22Rv1 (cell line): ENCODE measurements around the gene CAMKK2.
A peak's percentile ranks its signal among the peaks of the same experiment; 100 is the strongest.

ENCODE experiments used
- H3K27ac ChIP-seq: fragments of 450-650 bp; 2 replicates; pipeline ENCODE4 v1.5.1; 2017
- CTCF ChIP-seq: fragments of 450-650 bp; IDR thresholded peaks from 2 replicates; pipeline ENCODE4 v1.5.1; 2017; ENCODE audit warnings: mild to moderate bottlenecking
- ZFX ChIP-seq: fragments of 450-650 bp; IDR thresholded peaks from 2 replicates; pipeline ENCODE4 v1.6.1; 2017; ENCODE audit warnings: antibody characterized with exemption, borderline replicate concordance

The CAMKK2 gene

GRCh38 chr12:121226399-121226798 lies 70.1 kb downstream of the CAMKK2 start:
- TF ChIP-seq ZFX (no peak), CTCF (no peak)
- H3K27ac ChIP-seq, result peak overlapping the region; percentile 87

- TF ChIP-seq ZFX, result no peak
- TF ChIP-seq CTCF, result no peak
- peak overlapping the region; percentile 87 for H3K27ac ChIP-seq
Measured at GRCh38 chr12:121224591-121224990, 71.9 kb downstream of the CAMKK2 start.

DNA sequence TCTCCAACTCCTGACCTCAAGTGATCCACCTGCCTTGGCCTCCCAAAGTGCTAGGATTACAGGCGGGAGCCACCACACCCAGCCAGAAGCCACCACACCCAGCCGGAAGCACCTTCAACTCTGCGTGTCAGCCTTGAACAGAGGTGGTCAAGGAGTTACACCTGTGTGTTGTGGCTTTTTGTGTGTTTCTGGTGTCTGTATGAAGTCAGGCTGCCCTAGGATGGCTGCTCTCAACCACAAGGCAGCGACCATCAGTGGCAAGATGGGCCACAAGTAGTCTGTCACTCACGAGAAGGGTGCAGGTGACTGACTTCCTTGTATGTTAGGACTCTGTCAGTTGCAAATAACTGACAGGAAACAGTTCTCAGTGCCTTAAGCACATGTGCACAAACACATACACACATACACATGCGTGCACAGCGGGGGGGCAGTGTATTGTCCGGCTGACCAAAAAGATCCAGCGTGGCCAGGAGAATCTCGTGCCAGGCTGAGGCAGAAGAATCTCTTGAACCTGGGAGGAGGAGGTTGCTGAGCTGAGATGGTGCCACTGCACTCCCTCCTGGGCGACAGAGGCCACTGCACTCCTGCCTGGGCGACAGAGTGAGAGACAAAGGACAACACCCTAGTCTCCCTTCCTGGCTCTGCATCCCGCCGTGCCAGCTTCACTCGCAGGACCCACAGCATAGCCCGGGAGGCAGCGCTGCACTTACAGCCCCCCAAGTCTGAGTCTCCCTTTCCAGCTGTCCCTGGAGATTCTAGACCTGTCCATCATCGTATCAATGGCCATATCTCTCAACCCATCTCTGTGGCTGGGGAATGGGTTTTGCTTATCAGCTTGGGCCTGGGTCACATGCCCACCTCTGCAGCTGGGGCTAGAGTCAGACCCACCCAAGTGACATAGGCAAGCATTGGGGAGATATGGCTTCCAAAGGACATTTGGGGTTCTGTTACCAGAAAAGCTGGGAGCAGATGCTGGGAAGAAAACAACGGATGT lies 72.9 kb downstream of the CAMKK2 start:
- TF ChIP-seq ZFX, result no peak
- TF ChIP-seq CTCF, result peak; percentile 42
- peak overlapping the region; percentile 87 for H3K27ac ChIP-seq

DNA sequence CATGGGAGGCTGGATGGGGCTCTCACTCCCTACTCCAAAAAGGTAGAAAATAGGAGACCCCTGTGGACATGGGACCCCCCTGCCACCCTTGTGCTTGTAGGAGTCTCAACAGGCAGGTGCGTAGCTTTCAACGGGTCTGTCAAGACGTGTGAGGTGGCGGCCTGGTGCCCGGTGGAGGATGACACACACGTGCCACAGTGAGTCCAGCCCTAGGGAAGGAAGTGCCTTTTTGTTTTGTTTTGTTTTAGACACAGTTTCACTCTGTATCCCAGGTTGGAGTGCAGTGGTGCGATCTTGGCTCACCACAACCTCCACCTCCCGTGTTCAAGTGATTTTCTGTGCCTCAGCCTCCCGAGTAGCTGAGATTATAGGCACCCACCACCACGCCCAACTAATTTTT lies 73.7 kb downstream of the CAMKK2 start:
- no peak overlapping the region; the same call in 1 of the 2 replicates for H3K27ac ChIP-seq
- no peak for TF ChIP-seq ZFX
- no peak for TF ChIP-seq CTCF

DNA sequence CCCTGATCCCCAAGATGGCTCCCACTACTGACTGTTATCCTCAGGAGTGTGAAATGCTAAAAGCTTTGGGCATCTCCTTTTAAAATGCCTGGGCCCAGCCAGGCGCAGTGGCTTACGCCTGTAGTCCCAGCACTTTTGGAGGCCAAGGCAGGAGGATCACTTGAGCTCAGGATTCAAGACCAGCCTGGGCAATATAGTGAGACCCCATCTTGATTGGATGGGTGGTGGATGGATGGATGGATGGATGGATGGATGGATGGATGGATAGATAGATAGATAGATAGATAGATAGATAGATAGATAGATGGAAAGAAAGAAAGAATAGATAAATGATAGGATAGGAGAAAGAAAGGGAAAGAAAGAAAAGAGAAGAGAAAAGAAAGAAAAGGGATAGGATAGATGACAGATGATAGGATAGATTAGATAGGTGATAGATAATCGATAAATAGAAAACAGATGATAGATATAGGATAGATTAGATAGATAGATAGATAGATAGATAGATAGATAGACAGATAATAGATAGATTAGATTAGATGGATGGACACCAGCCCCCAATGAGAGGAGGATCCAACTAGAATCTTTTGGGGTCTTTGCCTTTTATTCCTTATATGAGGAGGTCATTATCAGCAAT lies 77.0 kb downstream of the CAMKK2 start:
- TF ChIP-seq CTCF (no peak), ZFX (no peak)
- no peak overlapping the region for H3K27ac ChIP-seq

GRCh38 chr12:121218588-121219352 lies 77.7 kb downstream of the CAMKK2 start:
- no peak overlapping the region for H3K27ac ChIP-seq
- TF ChIP-seq ZFX (no peak), CTCF (no peak)

GRCh38 chr12:121217761-121218160 lies 78.7 kb downstream of the CAMKK2 start:
- TF ChIP-seq CTCF (no peak), ZFX (no peak)
- peak overlapping the region; percentile 41 for H3K27ac ChIP-seq
